HG02678 (cell line): Measurements from ENCODE around the gene EMC9.

Experiments
- ATAC-seq: cut with Tn5 transposase; IDR thresholded peaks from one replicate; pipeline ENCODE4 v1.9.1; 2021; ENCODE audit warnings: mild to moderate bottlenecking, moderate library complexity; ENCODE audit not compliant: unreplicated experiment

The EMC9 gene

DNA sequence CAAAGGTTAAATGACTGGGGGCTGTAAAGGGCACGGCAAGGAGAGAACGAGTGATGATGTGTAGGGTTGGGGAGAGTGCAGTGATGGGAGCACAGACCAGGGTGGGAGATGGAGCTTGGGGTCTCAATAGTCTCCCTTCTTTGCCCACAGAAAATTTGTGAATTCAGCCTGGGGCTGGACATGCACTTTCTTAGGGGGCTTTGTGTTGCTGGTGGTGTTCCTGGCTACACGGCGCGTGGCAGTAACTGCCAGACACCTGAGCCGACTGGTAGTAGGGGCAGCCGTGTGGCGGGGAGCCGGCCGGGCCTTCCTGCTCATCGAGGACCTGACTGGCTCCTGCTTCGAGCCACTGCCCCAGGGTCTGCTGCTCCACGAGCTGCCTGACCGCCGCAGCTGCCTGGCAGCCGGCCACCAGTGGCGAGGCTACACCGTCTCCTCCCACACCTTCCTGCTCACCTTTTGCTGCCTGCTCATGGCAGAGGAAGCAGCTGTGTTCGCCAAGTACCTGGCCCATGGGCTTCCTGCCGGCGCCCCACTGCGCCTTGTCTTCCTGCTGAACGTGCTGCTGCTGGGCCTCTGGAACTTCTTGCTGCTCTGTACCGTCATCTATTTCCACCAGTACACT is 9.2 kb downstream of the EMC9 start:
- ATAC-seq: no peak

DNA sequence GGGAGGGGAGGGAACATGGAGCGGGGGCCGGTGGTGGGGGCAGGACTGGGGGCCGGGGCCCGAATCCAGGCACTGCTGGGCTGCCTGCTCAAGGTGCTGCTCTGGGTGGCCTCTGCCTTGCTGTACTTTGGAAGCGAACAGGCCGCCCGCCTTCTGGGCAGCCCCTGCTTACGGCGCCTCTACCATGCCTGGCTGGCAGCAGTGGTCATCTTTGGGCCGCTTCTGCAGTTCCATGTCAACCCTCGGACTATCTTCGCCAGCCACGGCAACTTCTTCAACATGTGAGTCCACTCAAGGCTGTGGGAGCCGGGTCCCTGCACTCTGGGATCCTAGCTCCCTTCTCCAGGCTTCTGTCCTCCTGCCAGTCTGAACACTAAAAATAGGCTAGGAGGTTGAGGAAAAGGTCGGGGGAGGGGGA is 9.8 kb downstream of the EMC9 start:
- ATAC-seq: no peak

DNA sequence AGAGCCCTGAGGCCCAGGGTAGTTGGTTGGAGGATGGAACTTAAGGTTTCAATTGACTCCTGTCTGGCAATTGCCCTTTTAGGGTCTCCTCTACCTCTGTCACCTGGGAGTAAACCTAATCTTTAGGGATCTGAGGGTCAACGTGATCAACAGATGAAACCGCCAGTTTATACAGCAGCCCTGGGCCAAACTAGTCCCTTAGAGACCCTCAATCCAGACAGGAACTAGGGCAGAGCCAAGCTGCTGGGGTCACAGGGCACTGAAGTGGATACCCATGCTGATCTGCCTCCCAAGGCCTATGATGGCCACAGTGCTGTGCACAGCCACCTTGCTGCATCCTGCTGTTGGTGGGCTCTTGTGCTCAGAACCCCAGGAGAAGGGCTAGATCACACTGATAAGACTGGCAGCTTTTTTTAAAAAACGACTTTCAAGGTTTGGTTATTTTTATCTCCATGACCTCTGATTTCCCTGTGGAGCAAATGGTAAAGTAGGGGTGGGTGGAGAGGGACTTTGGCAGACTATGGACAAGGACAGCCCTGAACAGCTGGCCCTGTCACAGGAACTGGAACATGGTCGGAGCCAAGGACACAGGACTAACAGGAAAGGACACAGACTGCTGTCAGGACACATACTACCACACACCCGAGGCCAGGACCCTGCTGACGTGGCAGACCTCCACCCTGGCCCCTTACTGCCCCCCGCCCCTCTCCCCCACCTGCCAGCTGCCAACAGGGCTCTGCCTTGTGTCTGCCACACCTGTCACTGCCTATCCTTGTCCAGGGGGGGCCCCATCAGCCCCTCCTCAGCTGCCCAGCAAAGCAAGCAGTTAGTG is 10.5 kb downstream of the EMC9 start:
- no peak for ATAC-seq

DNA sequence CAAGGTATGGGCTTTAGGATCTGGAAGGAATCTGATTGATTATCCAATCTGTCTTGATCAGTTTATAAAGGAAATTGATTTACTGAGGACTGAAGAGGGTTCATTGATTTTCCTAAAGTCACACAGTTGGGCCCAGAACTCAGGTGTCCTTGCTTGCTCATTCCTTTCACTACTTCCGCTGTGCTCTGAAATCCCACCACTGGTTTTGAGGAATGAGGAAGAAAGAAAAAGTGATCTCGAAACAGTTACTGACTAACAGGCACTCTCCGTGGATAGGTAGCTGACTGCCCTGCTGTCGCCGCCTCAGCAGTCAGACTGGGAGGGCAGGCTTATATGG is 11.0 kb downstream of the EMC9 start, which contains the start of gene FITM1:
FITM1 (plus strand) TSS at position 280 of the 337 bp plus-strand sequence. CDS start 905 bp downstream, outside the sequence.
- ATAC-seq: no peak

DNA sequence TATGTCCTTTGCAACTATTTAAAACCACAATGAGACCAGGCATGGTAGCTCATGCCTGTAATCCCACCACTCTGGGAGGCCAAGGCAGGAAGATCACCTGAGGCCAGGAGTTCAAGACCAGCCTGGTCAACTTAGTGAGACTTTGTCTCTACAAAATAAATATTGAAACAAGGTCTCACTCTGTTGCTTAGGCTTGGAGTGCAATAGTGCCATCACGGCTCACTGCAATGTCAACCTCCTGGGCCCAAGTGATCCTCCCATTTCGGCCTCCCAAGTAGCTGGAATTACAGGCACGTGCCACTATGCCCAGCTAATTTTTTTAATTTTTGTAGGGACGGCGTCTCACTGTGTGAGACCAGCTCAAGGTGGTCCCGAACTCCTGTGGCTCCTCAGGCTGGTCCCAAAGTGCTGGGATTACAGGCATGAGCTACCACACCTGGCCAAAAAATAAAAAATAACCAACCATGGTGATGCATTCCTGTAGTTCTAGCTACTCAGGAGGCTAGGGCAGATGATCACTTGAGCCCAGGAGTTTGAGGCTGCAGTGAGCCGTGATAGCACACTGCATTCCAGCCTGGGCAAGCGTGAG is 11.9 kb downstream of the EMC9 start:
- ATAC-seq: no peak

DNA sequence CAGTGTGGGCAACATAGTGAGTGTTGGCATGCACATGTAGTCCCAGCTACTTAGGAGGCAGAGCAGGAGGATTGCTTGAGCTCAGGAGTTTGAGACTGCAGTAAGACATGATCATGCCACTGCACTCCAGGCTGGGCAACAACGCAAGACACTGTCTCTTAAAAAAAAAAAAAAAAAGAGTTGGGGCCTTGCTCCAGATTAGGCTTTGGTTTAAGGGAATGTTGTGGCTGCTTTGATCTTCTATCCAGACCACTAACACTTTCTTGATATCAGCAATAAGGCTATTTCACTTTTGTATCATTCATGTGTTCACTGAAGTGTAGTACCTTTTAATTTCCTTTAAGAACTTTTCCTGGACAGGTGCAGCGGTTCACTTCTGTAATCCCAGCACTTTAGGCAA is 13.7 kb downstream of the EMC9 start:
- ATAC-seq: no peak

DNA sequence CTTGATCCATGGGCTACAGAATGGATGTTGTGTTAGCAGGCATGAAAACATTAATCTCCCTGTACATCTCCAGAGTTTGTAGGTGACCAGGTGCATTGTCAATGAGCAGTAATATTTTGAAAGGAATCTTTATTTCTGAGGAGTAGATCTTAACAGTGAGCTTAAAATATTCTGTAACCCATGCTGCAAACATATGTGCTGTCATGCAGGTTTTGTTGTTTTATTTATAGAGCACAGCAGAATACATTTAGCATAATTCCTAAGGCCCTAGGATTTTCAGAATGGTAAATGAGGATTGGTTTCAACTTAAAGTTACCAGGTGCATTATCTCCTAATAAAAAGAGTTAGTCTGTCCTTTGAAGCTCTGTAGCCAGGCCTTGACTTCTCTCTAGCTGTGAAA is 14.5 kb downstream of the EMC9 start:
- no peak for ATAC-seq

DNA sequence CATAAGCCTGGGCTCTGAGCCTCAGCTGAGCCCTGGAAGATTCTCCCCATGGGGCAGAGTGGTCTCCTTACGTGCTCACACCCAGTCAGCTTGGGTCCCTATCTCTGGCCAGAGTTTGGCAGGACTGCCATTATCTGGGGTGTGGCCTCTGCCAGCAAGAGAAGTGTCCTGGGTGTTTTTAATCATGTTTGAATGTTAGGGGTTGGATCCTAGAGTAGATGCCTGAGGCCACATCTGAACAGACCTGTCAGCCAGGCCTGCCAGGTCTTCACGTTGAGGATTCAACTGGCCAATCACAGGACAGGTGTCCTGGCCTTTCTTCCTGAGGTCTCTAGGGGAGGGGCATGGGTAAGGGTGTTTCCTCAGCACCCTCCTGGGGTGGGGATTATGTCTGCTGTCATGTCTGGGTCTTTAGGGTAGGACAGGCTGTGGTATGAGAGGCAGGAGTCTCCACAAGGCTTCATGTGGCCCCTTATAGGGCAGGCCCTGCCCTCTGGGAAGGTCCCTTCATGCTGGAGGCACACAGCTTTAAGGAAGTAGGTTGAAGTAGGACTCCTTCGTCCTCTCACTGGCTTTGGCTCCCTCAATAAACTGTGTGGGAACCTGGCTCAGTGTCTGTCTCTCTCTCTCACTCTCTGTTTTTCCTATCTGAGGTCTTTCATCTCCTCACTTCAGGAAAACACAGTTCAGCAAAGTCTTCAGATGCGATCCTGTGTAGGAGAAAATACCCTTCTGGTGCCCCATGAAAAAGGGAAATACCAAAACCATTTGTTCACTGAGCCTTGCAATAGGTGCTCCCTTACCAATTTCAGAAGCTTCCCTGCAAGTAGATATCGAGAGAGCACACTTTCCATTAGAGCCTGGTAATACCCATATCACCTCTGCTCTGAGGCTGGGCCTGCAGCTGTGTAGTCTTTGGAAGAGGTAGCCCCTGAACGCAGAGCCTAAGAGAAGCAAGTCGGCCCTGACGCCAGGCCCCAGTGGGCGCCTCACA is 17.7 kb downstream of the EMC9 start:
- peak; percentile 68 for ATAC-seq

DNA sequence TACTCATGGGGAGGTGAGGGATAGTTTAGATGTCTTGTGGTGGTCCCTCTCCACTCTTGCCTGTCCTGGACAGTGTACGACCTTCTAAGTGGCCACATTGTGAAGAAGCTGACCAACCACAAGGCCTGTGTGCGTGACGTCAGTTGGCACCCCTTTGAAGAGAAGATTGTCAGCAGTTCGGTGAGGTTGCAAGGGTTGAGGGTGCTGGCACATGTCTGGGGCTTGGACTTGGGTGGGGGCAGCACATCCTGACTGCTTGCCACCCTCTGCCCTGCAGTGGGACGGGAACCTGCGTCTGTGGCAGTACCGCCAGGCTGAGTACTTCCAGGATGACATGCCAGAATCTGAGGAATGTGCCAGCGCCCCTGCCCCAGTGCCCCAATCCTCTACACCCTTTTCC is 18.5 kb downstream of the EMC9 start:
- no peak for ATAC-seq

DNA sequence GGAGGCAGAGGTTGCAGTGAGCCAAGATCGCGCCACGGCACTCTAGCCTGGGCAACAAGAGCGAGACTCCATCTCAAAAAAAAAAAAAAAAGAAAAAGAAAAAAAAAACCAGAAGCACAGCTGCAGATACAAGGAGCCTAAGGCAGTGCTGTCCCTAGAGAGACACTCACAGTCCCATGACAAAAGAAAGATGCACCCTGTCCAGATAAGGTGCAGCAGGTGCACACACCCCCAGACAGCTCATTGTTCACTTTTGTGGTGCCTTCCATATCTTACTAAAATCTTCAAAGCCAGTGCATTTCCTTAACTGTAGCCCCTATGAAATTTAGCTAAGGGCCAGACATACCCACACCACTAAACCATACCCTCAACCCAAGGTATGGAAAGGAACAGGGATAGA is 19.0 kb downstream of the EMC9 start:
- ATAC-seq: no peak

DNA sequence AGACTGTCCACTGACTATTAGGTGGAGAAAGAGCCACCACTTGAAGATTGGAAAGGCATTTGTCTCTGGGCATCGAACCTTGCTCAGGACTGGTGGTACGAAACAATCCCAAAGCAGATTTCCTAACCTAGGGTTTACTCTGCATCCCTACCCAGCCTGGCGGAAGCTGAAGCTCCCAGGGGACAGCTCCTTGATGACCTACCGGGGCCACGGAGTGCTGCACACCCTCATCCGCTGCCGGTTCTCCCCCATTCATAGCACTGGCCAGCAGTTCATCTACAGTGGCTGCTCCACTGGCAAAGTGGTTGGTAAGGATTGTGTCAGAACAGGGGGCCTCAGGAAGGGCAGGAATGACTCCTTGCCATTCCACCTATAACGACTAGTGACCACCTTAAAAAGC is 20.2 kb downstream of the EMC9 start:
- no peak for ATAC-seq

DNA sequence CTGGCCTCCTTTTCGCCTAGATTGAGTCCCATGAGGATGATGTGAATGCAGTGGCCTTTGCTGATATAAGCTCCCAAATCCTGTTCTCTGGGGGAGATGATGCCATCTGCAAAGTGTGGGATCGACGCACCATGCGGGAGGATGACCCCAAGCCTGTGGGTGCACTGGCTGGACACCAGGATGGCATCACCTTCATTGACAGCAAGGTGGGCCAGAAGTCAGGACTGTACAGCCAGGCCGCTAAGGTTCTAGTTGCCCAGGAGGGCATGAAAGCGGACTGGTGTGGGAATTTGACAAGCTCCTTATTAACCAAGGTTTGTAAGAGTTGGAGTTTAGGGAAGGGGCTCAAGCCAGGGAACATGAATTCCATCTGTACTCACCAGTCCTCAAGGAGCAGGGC is 21.7 kb downstream of the EMC9 start:
- ATAC-seq: no peak

DNA sequence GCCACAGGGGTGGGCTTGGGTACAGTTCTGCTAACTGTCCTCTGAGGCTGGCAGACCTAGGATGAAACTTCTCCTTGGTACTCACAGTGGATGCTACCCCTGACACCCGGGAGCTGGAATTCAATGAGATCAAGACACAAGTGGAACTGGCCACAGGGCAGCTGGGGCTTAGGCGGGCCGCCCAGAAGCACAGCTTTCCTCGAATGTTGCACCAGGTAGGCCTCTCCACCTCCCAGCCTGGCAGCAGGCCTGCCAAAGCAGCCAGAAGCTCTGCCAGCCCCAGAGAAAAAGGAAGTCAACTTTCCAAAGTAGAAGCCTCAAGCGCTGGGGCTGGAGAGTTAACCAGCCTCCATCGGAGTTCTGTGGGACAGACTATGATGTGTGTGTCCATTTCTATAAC is 24.2 kb downstream of the EMC9 start:
- ATAC-seq: no peak

DNA sequence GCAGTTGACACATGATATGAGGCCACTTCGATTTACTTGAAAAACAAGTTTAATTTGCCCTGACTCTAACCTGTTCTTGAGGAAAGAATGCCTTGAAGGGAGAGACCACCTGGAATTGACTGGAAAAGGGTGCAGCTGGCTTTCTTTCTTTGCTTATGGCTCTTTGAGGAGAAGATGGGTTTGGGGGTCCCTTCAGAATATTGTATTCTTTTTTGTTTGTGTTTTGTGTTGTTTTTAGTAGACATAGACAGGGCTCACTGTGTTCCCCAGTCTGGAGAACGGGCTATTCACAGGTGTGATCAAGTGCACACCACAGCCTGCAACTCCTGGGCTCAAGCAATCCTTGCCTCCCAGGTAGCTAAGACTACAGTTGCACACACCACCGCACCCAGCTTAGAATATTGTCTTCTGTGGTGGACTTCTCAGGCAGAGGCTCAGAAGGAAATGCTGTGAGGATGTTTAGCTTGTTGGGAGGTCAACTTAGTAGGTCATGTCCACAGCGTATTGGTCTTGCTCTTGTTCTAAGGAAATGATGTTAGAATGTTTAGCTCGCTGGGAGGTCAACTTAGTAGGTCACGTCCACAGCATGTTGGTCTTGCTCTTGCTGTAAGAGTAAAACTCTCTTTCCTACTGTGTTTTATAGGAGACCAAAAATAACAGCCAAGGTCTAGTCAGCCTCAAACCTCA is 25.1 kb downstream of the EMC9 start:
- ATAC-seq: no peak

DNA sequence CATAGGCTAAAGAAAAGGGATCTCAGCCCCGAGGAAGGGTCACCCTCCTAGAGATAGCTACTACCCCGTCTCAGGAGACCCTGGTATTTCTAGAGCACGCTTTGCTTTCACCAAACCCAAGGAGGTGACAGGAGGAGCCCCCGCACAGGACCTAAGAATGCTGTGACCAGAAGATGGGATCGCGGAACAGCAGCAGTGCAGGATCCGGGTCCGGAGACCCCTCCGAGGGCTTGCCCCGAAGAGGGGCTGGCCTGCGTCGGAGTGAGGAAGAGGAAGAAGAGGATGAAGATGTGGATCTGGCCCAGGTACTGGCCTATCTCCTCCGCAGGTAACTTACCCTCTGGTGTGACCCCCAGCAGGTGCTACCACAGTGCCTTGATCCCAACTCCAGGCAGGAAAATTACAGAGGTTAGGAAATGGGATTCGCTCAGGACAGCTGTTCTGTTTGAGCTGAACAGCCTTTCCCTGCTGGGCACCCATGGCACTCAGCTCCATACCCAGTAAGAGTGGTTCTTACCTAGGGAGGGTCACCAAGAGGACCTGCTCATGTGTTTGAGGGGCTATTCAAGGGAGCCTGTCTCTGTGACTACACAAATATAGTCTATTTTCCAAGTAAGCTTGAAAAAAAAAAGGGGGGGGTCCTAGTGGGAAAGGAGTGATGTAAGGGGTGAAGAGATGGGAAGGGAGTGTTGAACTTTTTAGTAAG is 25.8 kb downstream of the EMC9 start:
- ATAC-seq: no peak

DNA sequence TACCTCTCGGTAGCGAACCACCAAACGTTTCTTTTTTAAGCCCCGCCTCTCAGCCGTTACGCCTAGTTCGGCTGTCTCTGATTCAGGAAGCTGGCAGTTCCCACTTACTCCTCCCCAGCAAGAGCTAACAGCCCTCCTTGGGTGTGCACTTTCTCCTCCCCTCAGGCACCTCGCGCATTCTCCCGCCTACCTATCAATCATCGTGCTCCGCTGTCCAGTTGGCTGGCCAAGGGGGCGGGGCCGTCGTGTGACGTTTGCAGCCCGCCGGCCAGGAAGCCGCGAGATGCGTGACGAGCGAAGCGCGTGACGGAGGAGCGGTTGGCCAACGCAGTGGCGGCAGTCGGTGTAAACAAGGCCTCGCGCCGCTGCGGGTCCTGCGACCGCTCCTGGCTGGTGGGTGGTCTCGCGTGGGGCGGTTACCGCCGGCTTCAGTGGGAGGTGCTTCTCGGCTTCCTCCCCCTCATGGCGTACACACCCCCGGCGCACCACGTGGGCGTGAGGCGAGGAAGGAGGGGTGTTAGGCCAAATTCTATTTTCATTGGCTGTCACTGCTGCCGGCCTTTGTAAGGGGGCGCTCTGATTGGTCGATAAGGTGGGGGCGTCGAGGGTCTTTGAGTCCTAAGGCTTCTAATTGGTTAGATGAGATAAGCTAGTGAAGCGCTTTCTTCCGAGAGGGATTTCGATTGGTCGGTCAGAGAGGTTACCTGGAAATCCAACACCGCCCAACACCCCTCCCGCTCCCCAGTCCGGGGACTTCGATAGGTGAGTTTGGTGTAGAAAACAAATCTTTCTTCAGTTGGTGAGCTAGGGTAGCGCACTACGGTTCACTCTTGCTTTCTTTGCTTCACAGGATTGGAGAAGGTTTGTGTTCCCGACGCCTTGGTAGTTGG is 26.6 kb downstream of the EMC9 start, which contains the start of the genes DCAF11 and NRL:
DCAF11 (plus strand) TSS at position 246 of the 890 bp plus-strand sequence. CDS start 818 bp downstream, outside the sequence.
NRL (minus strand) TSS at position 418 of the 890 bp plus-strand sequence. CDS start 32,101 bp downstream, outside the sequence.
- peak; percentile 82 for ATAC-seq

DNA sequence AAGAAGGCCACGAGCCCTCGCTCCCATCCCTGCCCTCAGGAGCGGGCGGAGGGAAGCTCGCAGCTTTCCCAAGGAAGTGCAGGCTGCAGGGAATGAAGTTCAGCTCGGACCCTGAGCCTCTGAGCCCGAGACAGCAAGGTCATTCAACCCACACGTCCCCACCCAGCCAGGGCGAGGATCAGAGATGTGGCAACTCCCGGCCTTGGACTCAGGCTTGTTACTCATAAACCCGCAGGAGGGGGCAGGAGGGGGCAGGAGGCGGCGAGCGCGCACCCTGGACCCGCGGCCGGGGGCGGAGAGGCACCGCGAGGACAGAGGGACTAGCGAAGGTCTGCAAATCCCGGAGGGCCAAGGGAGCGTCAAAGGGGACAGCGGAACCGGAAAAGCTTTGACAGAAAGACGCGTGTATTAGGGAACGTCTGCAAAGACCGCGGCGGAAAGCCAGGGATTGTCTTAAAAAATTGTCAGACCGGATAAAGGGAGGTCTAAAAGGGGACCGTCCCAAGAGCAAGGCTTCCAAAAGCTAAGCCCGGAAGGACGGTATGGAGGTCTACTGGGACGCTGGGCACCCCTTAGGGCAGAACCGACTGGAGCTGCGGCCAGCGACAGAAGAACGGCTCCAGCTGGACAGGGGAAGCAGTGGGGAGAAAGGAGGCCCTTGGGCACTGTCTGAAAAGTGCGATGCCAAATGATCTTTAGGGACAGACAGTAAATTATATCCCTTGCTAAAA is 27.4 kb downstream of the EMC9 start:
- ATAC-seq: peak; percentile 27

DNA sequence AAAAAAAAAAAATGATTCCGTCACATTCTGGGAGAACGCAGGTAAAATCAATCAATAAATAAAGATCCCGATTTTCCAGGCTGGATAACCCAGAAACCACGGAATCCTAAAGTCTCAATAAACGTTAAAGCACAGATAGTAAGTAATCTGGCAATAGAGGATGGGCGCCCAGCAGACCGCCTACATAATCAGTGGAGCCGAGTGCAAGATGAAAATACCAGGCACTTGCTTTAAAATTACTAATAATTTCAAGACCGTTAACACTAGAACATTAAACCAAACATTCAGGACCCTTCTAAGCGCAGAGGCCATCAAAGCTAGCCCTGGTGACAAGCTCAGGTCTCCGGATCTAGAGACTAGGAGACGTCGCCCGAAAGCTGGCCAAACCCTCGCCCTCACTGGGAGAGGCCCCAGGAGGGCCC is 28.0 kb downstream of the EMC9 start:
- no peak for ATAC-seq
